ENCODE measurements around the gene MPZL2. TPM values are rescaled to one million over a fixed set of nuclear protein-coding genes. Genes with fewer than 3 reads are reported as not detected.

MPZL2 gene
- total and polyA plus RNA-seq, 12 donors = 4.0 to 23.4 (median 12.3) TPM

DNA sequence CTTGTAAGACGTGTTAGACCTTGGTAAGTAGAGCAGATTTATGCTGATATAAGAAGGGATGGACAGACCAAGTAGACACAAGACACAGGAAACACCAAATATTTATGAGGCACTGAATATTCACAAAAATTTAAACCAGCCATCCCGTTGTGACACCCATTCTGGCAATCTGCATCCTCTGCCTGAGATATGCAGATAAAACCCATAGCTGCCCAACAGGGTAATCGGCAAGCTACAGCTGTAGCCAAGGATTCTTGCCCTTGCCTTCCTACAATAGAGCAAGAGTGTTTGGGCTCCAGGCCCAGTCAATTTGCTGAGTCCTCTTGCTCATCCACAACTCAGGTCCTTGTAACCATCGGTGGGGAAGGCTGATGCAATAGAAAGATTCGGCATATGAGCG is 18.5 kb upstream of the MPZL2 start:
- DNase-seq = no peak
- Histone ChIP-seq H3K27ac (no peak overlapping the region), H3K9me3 (peaks cover 0 to 3% (median 0%) of the 10 kb centered on the region in 11 donors), H3K27me3 (peaks cover 0 to 5% (median 0%) of the 10 kb centered on the region in 7 donors), H3K36me3 (no peaks in the 10 kb centered on the region), H3K4me3 (no peak overlapping the region), H3K4me1 (no peaks in the 10 kb centered on the region)
- intact Hi-C loops (cut with DNase I) = no loop called here
- ATAC-seq = no peak
- TF ChIP-seq, protein P1, sequence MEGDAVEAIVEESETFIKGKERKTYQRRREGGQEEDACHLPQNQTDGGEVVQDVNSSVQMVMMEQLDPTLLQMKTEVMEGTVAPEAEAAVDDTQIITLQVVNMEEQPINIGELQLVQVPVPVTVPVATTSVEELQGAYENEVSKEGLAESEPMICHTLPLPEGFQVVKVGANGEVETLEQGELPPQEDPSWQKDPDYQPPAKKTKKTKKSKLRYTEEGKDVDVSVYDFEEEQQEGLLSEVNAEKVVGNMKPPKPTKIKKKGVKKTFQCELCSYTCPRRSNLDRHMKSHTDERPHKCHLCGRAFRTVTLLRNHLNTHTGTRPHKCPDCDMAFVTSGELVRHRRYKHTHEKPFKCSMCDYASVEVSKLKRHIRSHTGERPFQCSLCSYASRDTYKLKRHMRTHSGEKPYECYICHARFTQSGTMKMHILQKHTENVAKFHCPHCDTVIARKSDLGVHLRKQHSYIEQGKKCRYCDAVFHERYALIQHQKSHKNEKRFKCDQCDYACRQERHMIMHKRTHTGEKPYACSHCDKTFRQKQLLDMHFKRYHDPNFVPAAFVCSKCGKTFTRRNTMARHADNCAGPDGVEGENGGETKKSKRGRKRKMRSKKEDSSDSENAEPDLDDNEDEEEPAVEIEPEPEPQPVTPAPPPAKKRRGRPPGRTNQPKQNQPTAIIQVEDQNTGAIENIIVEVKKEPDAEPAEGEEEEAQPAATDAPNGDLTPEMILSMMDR (IDR thresholded peaks at IDR 0.05) = no peak
- WGBS, 2 donors = 72 to 84% methylated on average over 6 of the region's 6 CpGs

DNA sequence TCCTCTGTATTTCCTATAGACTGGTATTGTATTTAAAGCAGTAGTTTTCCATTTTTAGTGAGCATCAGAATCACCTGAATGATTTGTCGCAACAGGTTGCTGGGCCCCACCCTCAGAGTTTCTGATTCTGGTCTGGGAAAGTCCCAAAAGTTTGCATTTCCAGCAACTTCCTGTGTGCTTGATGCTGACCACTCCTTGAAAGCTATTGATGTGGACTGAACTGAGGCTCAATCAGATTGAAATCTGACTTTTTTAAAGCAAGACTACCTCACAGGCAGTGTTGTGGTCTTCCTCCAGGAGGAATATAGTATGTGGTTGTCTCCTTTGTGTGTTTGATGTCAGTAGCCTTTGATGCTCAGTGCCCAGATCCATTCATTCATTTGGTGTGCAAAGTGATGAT is 17.2 kb upstream of the MPZL2 start:
- no peak overlapping the region for H3K4me3 ChIP-seq
- peaks cover 0 to 5% (median 0%) of the 10 kb centered on the region in 7 donors for H3K27me3 ChIP-seq
- H3K27ac ChIP-seq = no peak overlapping the region
- TF ChIP-seq, protein P1 (IDR thresholded peaks at IDR 0.05) = no peak
- 84 to 91% methylated on average over 1 of the region's 1 CpG for WGBS, 2 donors
- H3K4me1 ChIP-seq = peaks cover 0 to 10% (median 0%) of the 10 kb centered on the region in 9 donors
- ATAC-seq (no peak), DNase-seq (no peak)
- intact Hi-C loops (cut with DNase I) = no loop called here
- peaks cover 0 to 3% (median 0%) of the 10 kb centered on the region in 11 donors for H3K9me3 ChIP-seq
- H3K36me3 ChIP-seq = no peaks in the 10 kb centered on the region

DNA sequence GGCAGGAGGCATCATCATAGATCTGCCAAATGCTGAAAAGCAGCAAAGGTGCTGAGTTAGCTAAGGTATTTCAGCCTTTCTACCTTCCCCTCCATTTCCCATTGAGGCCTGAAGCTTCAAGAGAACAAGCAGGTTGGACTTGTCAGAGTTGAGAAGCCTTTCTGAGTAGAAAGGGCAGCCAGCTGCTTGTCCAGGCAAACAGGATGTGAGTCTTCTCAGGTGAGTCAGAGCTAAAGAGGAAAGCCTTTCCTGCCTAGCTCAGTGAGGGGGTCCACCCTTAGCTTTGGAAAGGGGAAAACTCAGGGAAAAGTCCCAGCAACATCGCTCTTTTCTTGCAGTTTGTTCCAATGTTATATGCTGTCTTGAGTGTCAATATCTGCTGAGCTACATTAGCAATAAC is 13.2 kb upstream of the MPZL2 start:
- Histone ChIP-seq H3K27me3 (peaks cover 0 to 14% (median 0%) of the 10 kb centered on the region in 7 donors), H3K4me3 (no peak overlapping the region), H3K9me3 (no peaks in the 10 kb centered on the region), H3K27ac (peak overlapping the region in 2 of 10 donors; percentile 22 to 76), H3K36me3 (no peaks in the 10 kb centered on the region), H3K4me1 (peaks cover 0 to 16% (median 0%) of the 10 kb centered on the region in 9 donors)
- TF ChIP-seq, protein P1 (IDR thresholded peaks at IDR 0.05) = no peak
- no peak for DNase-seq
- 68 to 81% methylated on average over 1 of the region's 1 CpG for WGBS, 2 donors
- ATAC-seq = peak in 3 of 8 donors; percentile 52 to 64 (median 58)
- intact Hi-C loops (cut with DNase I) = no loop called here

DNA sequence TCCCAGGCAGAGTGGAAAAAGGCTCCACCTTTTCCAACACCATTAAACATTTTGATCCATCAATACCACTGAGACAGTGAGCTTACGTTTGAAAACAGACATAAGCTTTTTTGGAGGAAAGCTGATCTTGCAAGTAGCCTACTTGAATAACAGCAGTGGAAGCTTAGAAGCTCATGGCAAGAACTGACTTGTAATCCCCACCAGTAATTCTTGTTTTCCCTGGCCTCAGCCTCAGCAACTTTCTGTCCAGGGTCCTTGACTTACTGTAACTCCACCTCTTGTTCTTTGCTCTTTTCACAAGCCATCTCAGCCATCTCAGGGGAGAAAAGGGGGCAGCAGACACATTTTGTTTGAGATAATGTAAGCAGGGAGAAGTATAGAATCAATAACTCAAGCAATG is 12.3 kb upstream of the MPZL2 start:
- Histone ChIP-seq H3K36me3 (no peaks in the 10 kb centered on the region), H3K9me3 (no peaks in the 10 kb centered on the region), H3K4me3 (no peak overlapping the region), H3K27ac (peak overlapping the region in 1 of 10 donors; percentile 76), H3K27me3 (peaks cover 0 to 14% (median 0%) of the 10 kb centered on the region in 7 donors), H3K4me1 (peaks cover 0 to 16% (median 0%) of the 10 kb centered on the region in 9 donors)
- DNase-seq = no peak
- intact Hi-C loops (cut with DNase I) = no loop called here
- TF ChIP-seq, protein P1 (IDR thresholded peaks at IDR 0.05) = no peak
- 74 to 83% methylated on average over 1 of the region's 1 CpG for WGBS, 2 donors
- ATAC-seq = no peak
